Tibial nerve (tissue), 4 donors: ENCODE data around the gene AFMID. TPM values are rescaled to one million over a fixed set of nuclear protein-coding genes. Genes with fewer than 3 reads are reported as not detected.

ENCODE experiments used
- DNase-seq, 2 donors: peaks; one replicate each; pipeline ENCODE4 v3.0.0-alpha.2; 2019; ENCODE audit warnings: low spot score in 2 of 2
- H3K27ac ChIP-seq, 4 donors: fragments of 200-600 bp; sonication (generic) in 3 of 4; one replicate each; pipeline ENCODE4 v1.5.1; 2017 to 2019; ENCODE audit warnings: mild to moderate bottlenecking in 1 of 4
- H3K27me3 ChIP-seq, 2 donors: fragments of 200-600 bp; sonication (generic) in 1 of 2; one replicate each; pipeline versions ENCODE4 v1.5.1 to v1.6.0; 2017 to 2019
- H3K36me3 ChIP-seq, 3 donors: fragments of 200-600 bp; sonication (generic); one replicate each; pipeline ENCODE4 v1.5.1; 2018 to 2019
- H3K4me1 ChIP-seq, 4 donors: fragments of 200-600 bp; sonication (generic) in 3 of 4; one replicate each; pipeline ENCODE4 v1.5.1; 2017 to 2019
- H3K4me3 ChIP-seq, 4 donors: fragments of 200-600 bp; sonication (generic) in 3 of 4; one replicate each; pipeline ENCODE4 v1.5.1; 2017 to 2019; ENCODE audit warnings: mild to moderate bottlenecking in 1 of 4, moderate library complexity in 1 of 4
- H3K9me3 ChIP-seq, 4 donors: fragments of 200-600 bp; sonication (generic) in 3 of 4; one replicate each; pipeline ENCODE4 v1.5.1; 2017 to 2019
- CTCF ChIP-seq, 5 experiments: fragments of 200-600 bp in 3 of 5; fragments of 450-650 bp in 2 of 5; sonication (generic) in 3 of 5; IDR thresholded peaks; one replicate each; pipeline ENCODE4 v1.5.1; 2016 to 2019; ENCODE audit warnings: antibody characterized with exemption in 5 of 5, mild to moderate bottlenecking in 3 of 5, moderate library complexity in 2 of 5
- EP300 ChIP-seq, 2 donors: sonication (generic); formaldehyde crosslinking; IDR thresholded peaks; one replicate each; pipeline ENCODE4 v1.6.1; 2017; ENCODE audit warnings: antibody characterized with exemption in 2 of 2, mild to moderate bottlenecking in 1 of 2
- POLR2A ChIP-seq, 2 donors: fragments of 450-650 bp; IDR thresholded peaks; one replicate each; pipeline ENCODE4 v1.6.1; 2017; ENCODE audit warnings: antibody characterized with exemption in 2 of 2, mild to moderate bottlenecking in 2 of 2, moderate library complexity in 2 of 2
- WGBS, 2 donors: methylation state at CpG; one replicate each; pipeline ENCODE4 v1.1.5; 2018; 5-methylcytosine and 5-hydroxymethylcytosine counted together
- total RNA-seq, 4 donors: library from RNA; depleted of rRNA; stranded (reverse); fragments of >200 nt; gene quantifications; one replicate each; pipeline ENCODE4 v1.1.0, GENCODE V29; 2016

Gene AFMID
- total RNA-seq, 4 donors from 2014 or later: 29.7 to 40.6 (median 37.7) TPM

- Histone ChIP-seq H3K4me3 (no peak overlapping the region), H3K27ac (no peak overlapping the region)
- 88 to 93% methylated on average over 14 to 18 of the region's 20 CpGs for WGBS, 2 donors
Measured at GRCh38 chr17:78236362-78237127, 49.4 kb downstream of the AFMID start.

GRCh38 chr17:78237401-78238012, 50.3 kb downstream of the AFMID start:
- no peak overlapping the region for H3K27ac ChIP-seq
- 73 to 81% methylated on average over 11 of the region's 11 CpGs for WGBS, 2 donors
- H3K4me3 ChIP-seq: no peak overlapping the region
- DNase-seq: no peak
- no peaks in the 10 kb centered on the region for H3K4me1 ChIP-seq
- H3K27me3 ChIP-seq: peaks cover 0 to 9% of the 10 kb centered on the region in 2 donors
- H3K9me3 ChIP-seq: no peaks in the 10 kb centered on the region
- H3K36me3 ChIP-seq: no peaks in the 10 kb centered on the region
- TF ChIP-seq CTCF (IDR thresholded peaks at IDR 0.05) (no peak), POLR2A (IDR thresholded peaks at IDR 0.05) (no peak), EP300 (IDR thresholded peaks at IDR 0.05) (no peak)

More at GRCh38 chr17:78236362-78237127, 49.4 kb downstream of the AFMID start:
- TF ChIP-seq EP300 (IDR thresholded peaks at IDR 0.05) (no peak), POLR2A (IDR thresholded peaks at IDR 0.05) (no peak), CTCF (IDR thresholded peaks at IDR 0.05) (no peak)
- DNase-seq: no peak
- Histone ChIP-seq H3K9me3 (no peaks in the 10 kb centered on the region), H3K36me3 (no peaks in the 10 kb centered on the region), H3K27me3 (peaks cover 2 to 17% of the 10 kb centered on the region in 2 donors), H3K4me1 (peaks cover 0 to 8% (median 3%) of the 10 kb centered on the region in 4 donors)

- H3K27me3 ChIP-seq: no peaks in the 10 kb centered on the region
- H3K9me3 ChIP-seq: no peaks in the 10 kb centered on the region
- no peaks in the 10 kb centered on the region for H3K36me3 ChIP-seq
- no peak overlapping the region for H3K27ac ChIP-seq
- 60 to 81% methylated on average over 7 to 15 of the region's 20 CpGs for WGBS, 2 donors
- DNase-seq: no peak
- TF ChIP-seq CTCF (IDR thresholded peaks at IDR 0.05): no peak
- no peak for TF ChIP-seq POLR2A (IDR thresholded peaks at IDR 0.05)
- no peak for TF ChIP-seq EP300 (IDR thresholded peaks at IDR 0.05)
- no peaks in the 10 kb centered on the region for H3K4me1 ChIP-seq
- no peak overlapping the region for H3K4me3 ChIP-seq
Measured at GRCh38 chr17:78238823-78239488, 51.8 kb downstream of the AFMID start.

- Histone ChIP-seq H3K4me3 (no peak overlapping the region), H3K9me3 (no peaks in the 10 kb centered on the region), H3K27ac (no peak overlapping the region), H3K4me1 (no peaks in the 10 kb centered on the region), H3K27me3 (no peaks in the 10 kb centered on the region), H3K36me3 (no peaks in the 10 kb centered on the region)
- WGBS, 2 donors: 88 to 93% methylated on average over 8 to 9 of the region's 9 CpGs
- no peak for DNase-seq
- TF ChIP-seq POLR2A (IDR thresholded peaks at IDR 0.05) (no peak), CTCF (IDR thresholded peaks at IDR 0.05) (no peak), EP300 (IDR thresholded peaks at IDR 0.05) (no peak)
Measured at GRCh38 chr17:78239489-78239931, 52.3 kb downstream of the AFMID start.
